ENCODE data around the gene IVD.

Gene IVD

DNA sequence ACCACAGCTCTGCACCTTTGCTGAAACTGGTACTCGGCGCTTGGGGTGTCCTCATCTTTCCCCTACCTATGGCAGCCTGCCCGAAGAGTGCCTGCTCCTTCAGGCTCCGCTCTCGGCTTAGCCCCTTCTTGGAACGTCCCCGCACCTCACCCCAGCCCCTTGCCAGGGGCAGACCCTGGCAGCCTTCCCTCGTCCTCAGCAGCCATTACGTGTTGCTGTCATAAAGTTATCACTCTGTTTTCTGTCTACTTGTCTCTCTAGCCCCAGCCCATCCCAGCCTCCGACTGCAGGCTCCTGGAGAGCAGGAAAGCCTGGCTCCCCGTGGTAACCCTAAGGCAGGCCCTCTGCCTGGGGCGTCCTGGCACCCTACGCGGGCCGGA, 30.1 kb downstream of the IVD start:
- Mint-ChIP-seq H3K4me1 (ENCODE audit: low read depth) (peaks cover 16% of the 10 kb centered on the region), H3K27ac (no peak overlapping the region), H3K9me3 (no peaks in the 10 kb centered on the region), H3K4me3 (peak overlapping the region; percentile 13), H3K27me3 (ENCODE audit: low read depth) (peaks cover 68% of the 10 kb centered on the region), H3K36me3 (ENCODE audit: low read depth) (no peaks in the 10 kb centered on the region)
- DNase-seq (ENCODE audit: low spot score): no peak

- Mint-ChIP-seq H3K4me3 (peak overlapping the region; percentile 50), H3K36me3 (ENCODE audit: low read depth) (no peaks in the 10 kb centered on the region), H3K27ac (no peak overlapping the region), H3K9me3 (no peaks in the 10 kb centered on the region), H3K4me1 (ENCODE audit: low read depth) (peaks cover 16% of the 10 kb centered on the region), H3K27me3 (ENCODE audit: low read depth) (peaks cover 68% of the 10 kb centered on the region)
- no peak for DNase-seq (ENCODE audit: low spot score)
Observed at GRCh38 chr15:40436116-40436891, 30.7 kb downstream of the IVD start.

DNA sequence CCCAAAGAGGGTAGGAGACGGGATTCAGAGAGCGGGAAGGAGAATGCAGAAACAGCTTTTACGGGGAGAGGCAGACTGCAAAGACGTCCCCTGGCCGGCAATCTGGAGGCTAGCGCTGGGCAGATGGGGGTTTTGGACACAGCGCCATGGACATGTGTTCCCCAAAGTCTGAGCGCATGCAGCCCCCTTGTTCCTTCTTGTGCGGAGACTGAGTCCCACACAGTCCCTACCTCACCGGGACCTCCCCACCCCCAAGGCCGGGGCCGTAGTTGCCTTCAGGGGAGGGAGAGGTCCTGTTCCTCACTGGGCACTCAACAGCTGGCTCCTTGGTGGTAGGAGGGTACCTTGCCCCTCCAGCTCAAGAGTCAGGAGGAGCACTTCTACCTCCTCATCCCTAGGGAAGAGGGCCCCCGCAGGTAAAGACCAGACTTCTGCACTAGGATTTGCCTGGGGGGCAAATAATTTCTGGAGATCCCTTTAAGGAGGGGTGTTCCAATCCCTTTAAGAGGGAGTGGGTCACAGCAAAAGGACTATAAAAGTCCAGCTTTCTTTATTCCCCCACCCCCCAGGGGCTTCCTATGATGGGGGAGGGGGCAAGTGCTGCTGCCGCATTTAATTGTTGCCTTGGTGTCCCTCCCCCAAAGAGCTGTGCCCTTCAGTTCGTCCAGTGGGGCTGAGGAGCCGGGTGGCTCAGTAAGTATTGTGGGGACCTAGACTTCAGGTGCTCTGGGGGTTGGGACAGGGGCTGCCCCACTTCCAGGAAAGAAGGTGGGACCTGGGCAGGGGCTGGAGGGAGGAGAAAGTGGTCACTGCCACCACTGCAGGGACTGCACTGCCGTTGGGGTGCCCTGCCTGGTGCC, 31.5 kb downstream of the IVD start:
- peaks cover 68% of the 10 kb centered on the region for H3K27me3 Mint-ChIP-seq (ENCODE audit: low read depth)
- DNase-seq (ENCODE audit: low spot score): no peak
- peaks cover 16% of the 10 kb centered on the region for H3K4me1 Mint-ChIP-seq (ENCODE audit: low read depth)
- no peaks in the 10 kb centered on the region for H3K36me3 Mint-ChIP-seq (ENCODE audit: low read depth)
- no peaks in the 10 kb centered on the region for H3K9me3 Mint-ChIP-seq
- H3K4me3 Mint-ChIP-seq: peak overlapping the region; percentile 50
- H3K27ac Mint-ChIP-seq: no peak overlapping the region

DNA sequence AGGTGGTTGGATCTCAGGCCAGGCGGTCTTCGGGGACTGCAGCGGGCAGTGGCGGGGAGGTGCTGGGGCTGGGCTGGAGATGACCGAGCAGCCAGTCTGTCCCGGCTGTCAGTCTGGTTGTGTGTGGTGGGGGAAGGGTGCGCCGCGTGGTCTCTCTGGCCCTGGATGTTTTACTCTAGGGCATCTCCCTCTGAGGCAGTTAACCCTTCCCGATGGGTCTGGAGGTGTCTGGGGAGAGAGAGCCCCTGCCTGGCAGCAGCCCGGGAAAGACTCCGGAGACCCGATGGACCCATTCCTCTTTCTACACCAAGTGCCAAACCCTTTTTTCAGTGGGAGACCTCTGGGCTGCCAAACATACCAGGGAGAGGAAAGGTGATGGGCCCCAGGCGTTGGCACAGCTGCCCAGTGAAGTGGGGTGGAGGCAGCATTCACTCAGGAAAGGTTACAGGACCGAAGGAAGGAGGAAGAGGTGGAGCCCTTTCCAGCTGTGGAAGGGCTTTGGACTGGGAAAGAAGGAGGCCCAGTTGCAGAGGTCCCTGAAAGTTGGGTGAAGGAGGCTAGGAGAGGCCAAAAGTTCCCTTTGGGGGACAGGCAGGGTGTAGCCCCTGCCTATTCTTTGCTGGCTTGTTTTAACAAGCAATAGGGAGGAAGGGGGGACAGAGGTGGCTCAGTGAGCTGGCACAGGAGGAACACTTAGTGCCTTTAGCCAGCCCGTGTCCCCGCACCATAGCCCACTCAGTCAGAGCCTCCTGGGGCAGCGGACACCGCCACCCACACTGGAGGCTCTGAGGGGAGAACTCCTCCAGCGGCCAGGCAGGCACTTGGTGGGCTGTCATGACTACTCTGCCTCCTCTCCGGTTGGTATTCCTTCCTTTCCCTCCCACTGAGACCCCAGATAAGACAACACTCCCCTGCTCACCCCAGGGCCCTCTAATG, 32.4 kb downstream of the IVD start:
- H3K9me3 Mint-ChIP-seq: no peaks in the 10 kb centered on the region
- no peak for DNase-seq (ENCODE audit: low spot score)
- peaks cover 2% of the 10 kb centered on the region for H3K36me3 Mint-ChIP-seq (ENCODE audit: low read depth)
- H3K27ac Mint-ChIP-seq: no peak overlapping the region
- H3K4me3 Mint-ChIP-seq: no peak overlapping the region
- H3K27me3 Mint-ChIP-seq (ENCODE audit: low read depth): peaks cover 74% of the 10 kb centered on the region
- peaks cover 24% of the 10 kb centered on the region for H3K4me1 Mint-ChIP-seq (ENCODE audit: low read depth)

GRCh38 chr15:40438712-40439111, 33.1 kb downstream of the IVD start:
- Mint-ChIP-seq H3K4me3 (no peak overlapping the region), H3K27me3 (ENCODE audit: low read depth) (peaks cover 75% of the 10 kb centered on the region), H3K27ac (no peak overlapping the region), H3K36me3 (ENCODE audit: low read depth) (peaks cover 6% of the 10 kb centered on the region), H3K9me3 (no peaks in the 10 kb centered on the region), H3K4me1 (ENCODE audit: low read depth) (peaks cover 31% of the 10 kb centered on the region)
- no peak for DNase-seq (ENCODE audit: low spot score)

GRCh38 chr15:40439461-40439959, 33.9 kb downstream of the IVD start:
- H3K4me3 Mint-ChIP-seq: peak overlapping the region; percentile 93
- H3K36me3 Mint-ChIP-seq (ENCODE audit: low read depth): peaks cover 9% of the 10 kb centered on the region
- DNase-seq (ENCODE audit: low spot score): no peak
- peaks cover 73% of the 10 kb centered on the region for H3K27me3 Mint-ChIP-seq (ENCODE audit: low read depth)
- H3K9me3 Mint-ChIP-seq: no peaks in the 10 kb centered on the region
- H3K4me1 Mint-ChIP-seq (ENCODE audit: low read depth): peaks cover 34% of the 10 kb centered on the region
- H3K27ac Mint-ChIP-seq: no peak overlapping the region

DNA sequence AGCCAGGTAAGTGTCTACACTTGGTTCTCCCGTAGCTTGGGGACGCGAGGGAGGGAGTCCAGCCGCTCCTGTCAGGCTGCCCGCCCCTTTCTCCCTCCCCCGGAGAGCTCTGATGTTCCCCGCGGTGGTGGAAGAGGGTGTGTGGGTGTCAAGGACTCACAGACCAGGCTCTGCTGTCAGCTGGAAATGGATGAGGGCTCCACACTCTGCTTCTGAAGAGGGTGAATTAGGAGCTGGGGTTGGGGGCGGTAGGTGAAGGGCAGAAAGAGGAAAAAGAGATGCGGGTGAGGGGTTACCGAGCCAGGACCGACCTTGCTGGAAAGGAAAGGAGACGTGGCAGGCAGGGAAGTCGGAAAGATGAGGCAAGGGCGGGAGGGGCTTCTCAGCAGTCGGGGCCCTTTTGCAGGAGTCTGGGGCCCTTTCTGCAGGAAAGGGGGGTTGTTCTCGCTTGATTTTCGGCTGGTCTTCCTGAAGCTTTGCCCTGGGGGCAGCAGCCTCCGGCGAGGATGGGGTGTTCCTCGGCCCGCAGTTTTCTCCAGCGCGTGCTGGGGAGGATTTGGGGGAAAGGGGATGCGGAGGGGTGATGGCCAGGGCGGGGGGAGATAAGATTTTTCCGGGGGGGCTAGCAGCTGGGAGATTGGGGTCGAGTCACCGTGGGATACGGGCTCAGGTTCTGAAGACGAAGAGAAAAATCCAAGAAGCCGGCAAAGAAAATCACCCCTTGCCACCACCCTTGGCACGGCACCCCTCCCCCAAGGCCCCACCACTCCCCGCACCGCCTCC, 34.6 kb downstream of the IVD start:
- peak; percentile 47 for DNase-seq (ENCODE audit: low spot score)
- peaks cover 66% of the 10 kb centered on the region for H3K27me3 Mint-ChIP-seq (ENCODE audit: low read depth)

DNA sequence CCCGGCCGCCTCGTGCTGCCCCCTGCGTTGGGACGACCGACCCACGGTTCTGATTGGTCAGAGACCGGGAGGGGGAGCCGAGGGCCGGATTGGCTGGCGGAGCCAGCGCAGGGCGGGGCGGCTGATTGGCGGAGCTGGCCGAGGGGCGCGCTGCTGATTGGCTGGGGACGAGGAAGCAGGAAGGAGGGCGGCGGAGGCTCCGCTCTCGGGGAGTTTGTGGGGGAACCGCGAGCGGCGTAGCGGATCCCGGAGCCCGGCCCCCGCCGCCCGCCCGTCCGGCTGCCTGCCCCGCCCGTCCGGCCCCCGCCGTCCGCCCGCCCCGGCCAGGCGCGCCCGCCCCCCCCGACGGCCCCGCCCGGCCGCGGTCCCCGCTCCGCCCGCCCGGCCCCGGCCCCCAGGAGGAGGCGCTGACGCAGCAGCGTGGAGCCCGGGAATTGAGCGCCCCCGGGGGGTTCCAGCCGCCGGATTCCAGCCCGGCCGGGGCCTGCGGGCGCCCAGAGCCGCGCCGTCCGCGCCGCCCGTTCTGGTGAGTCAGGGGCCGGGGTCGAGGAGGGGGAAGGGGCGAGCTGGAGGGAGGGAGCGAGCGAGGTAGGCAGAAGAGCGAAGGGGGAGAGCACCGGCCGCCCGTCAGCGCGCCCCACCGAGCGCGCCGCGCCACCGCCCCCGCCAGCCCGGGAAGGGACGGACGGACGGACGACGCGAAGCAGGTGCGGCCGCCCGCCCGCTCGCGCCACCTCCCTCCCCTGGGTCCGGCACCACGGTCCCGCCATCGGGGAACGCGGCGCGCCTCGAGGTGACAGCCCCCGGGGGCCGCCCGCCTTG, 35.4 kb downstream of the IVD start, which contains the start of gene BAHD1:
TSS of gene BAHD1 (plus strand) at position 211 of the 822 bp plus-strand sequence. CDS start 17,512 bp downstream, outside the sequence.
- Mint-ChIP-seq H3K4me1 (ENCODE audit: low read depth) (peaks cover 35% of the 10 kb centered on the region), H3K4me3 (peak within 1 kb of the TSS; percentile 93), H3K36me3 (ENCODE audit: low read depth) (peaks cover 9% of the 10 kb centered on the region), H3K9me3 (no peaks in the 10 kb centered on the region), H3K27me3 (ENCODE audit: low read depth) (peaks cover 59% of the 10 kb centered on the region), H3K27ac (peak within 1 kb of the TSS; percentile 76)
- DNase-seq (ENCODE audit: low spot score): peak; percentile 96

More for the DNA sequence above, 34.6 kb downstream of the IVD start:
- Mint-ChIP-seq H3K9me3 (no peaks in the 10 kb centered on the region), H3K36me3 (ENCODE audit: low read depth) (peaks cover 9% of the 10 kb centered on the region), H3K4me3 (peak overlapping the region; percentile 93), H3K27ac (peak overlapping the region; percentile 76), H3K4me1 (ENCODE audit: low read depth) (peaks cover 34% of the 10 kb centered on the region)

GRCh38 chr15:40441565-40442531, 36.3 kb downstream of the IVD start:
- peaks cover 32% of the 10 kb centered on the region for H3K4me1 Mint-ChIP-seq (ENCODE audit: low read depth)
- peak; percentile 17 for DNase-seq (ENCODE audit: low spot score)
- H3K27me3 Mint-ChIP-seq (ENCODE audit: low read depth): peaks cover 52% of the 10 kb centered on the region
- H3K27ac Mint-ChIP-seq: peak overlapping the region; percentile 57
- no peaks in the 10 kb centered on the region for H3K9me3 Mint-ChIP-seq
- peak overlapping the region; percentile 88 for H3K4me3 Mint-ChIP-seq
- H3K36me3 Mint-ChIP-seq (ENCODE audit: low read depth): peaks cover 9% of the 10 kb centered on the region

GRCh38 chr15:40443255-40443654, 37.7 kb downstream of the IVD start:
- DNase-seq (ENCODE audit: low spot score): no peak
- Mint-ChIP-seq H3K4me1 (ENCODE audit: low read depth) (peaks cover 31% of the 10 kb centered on the region), H3K36me3 (ENCODE audit: low read depth) (peaks cover 9% of the 10 kb centered on the region), H3K4me3 (peak overlapping the region; percentile 88), H3K9me3 (no peaks in the 10 kb centered on the region), H3K27me3 (ENCODE audit: low read depth) (peaks cover 38% of the 10 kb centered on the region), H3K27ac (no peak overlapping the region)

DNA sequence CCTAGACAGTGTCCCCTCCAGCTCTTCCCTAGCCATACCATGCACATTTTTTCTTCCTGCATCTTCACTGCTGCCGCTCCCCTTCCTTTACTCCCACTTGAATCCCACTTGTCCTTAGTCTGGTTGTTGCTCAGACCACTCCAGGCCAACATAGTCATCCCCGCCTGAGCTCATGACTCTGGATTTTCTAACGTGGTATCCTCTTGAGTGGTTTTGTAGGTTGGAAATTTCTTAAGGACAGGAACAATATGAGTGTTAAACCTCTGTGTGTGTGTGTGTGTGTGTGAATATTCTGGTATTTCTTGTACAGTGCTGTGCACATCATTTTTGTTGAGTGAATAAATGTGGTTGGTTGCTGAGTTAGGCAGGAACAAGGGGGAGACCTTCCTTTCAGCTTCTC, 38.3 kb downstream of the IVD start:
- Mint-ChIP-seq H3K36me3 (ENCODE audit: low read depth) (peaks cover 9% of the 10 kb centered on the region), H3K27ac (no peak overlapping the region), H3K4me3 (peak overlapping the region; percentile 88), H3K27me3 (ENCODE audit: low read depth) (peaks cover 32% of the 10 kb centered on the region), H3K4me1 (ENCODE audit: low read depth) (peaks cover 31% of the 10 kb centered on the region), H3K9me3 (no peaks in the 10 kb centered on the region)
- DNase-seq (ENCODE audit: low spot score): no peak

All from T-helper 2 cell treated with Interferon-gamma antibody and Interleukin-4, amounts not matched to agents 5 μg/mL and 100 μg/mL, for 36 hours (primary cell).